K562 (cell line): ENCODE measurements around the gene AP3S2.

Experiments
- CTCF ChIP-seq, 3 experiments: IDR thresholded peaks in 2 of 3; conservative IDR thresholded peaks in 1 of 3; 2 replicates each; pipeline ENCODE4 v1.5.1; 2011 to 2012; ENCODE audit warnings: low read length in 3 of 3, mild to moderate bottlenecking in 3 of 3, control low read depth in 2 of 3, improper control_type of control experiment in 1 of 3, inconsistent platforms in 1 of 3, low read depth in 1 of 3, mixed read lengths in 1 of 3, moderate library complexity in 1 of 3; ENCODE audit not compliant: insufficient read depth in 2 of 3
- FOXK1 ChIP-seq: sonication (generic); formaldehyde crosslinking; IDR thresholded peaks from 2 replicates; pipeline ENCODE4 v1.8.0; 2022; ENCODE audit warnings: missing genetic modification reagents, mild to moderate bottlenecking, borderline replicate concordance
- ILF3 ChIP-seq: fragments of 450-650 bp; IDR thresholded peaks from 2 replicates; pipeline ENCODE4 v1.6.1; 2018; ENCODE audit warnings: antibody characterized with exemption, mild to moderate bottlenecking, moderate library complexity, borderline replicate concordance
- MECOM ChIP-seq: fragments of 250-450 bp; sonication (Bioruptor Pico); IDR thresholded peaks from 2 replicates; pipeline ENCODE4 v1.8.0; 2022; ENCODE audit warnings: inconsistent platforms
- NR2C2 ChIP-seq, 2 experiments: fragments of 200-800 bp in 1 of 2; sonication (Bioruptor generic) in 1 of 2; sonication (generic) in 1 of 2; formaldehyde crosslinking in 1 of 2; IDR thresholded peaks; 2 replicates each; pipeline versions ENCODE4 v1.6.1 to v1.8.0; 2016 to 2022; ENCODE audit warnings: mild to moderate bottlenecking in 1 of 2, missing compliant biosample characterization in 1 of 2, missing genetic modification characterization in 1 of 2, missing genetic modification reagents in 1 of 2
- POLR2A ChIP-seq: fragments of 450-650 bp; conservative IDR thresholded peaks from 2 replicates; pipeline ENCODE4 v1.6.1; 2016
- RERE ChIP-seq: sonication (generic); formaldehyde crosslinking; IDR thresholded peaks from 2 replicates; pipeline ENCODE4 v1.8.0; 2023; ENCODE audit warnings: missing genetic modification reagents, mild to moderate bottlenecking, borderline replicate concordance
- SNRNP70 ChIP-seq: fragments of 200-400 bp; formaldehyde crosslinking; optimal IDR thresholded peaks from 2 replicates; pipeline ENCODE3; 2017; ENCODE audit warnings: low read depth, low read length
- SP2 ChIP-seq: IDR thresholded peaks from 2 replicates; pipeline ENCODE4 v1.6.1; 2011; ENCODE audit warnings: mild to moderate bottlenecking, low read depth, low read length, moderate library complexity; ENCODE audit not compliant: poor library complexity, severe bottlenecking; ENCODE audit errors: extremely low read depth
- USF1 ChIP-seq: sonication (generic); formaldehyde crosslinking; IDR thresholded peaks from 2 replicates; pipeline ENCODE4 v1.9.0; 2022; ENCODE audit warnings: mild to moderate bottlenecking, missing genetic modification reagents

- TF ChIP-seq SP2 (no peak), FOXK1 (CRISPR knock-in tag) (no peak), RERE (CRISPR knock-in tag) (no peak), POLR2A (no peak), SNRNP70 (no peak), USF1 (CRISPR knock-in tag) (no peak), CTCF (IDR thresholded peaks at IDR 0.05 in 2 of 3, conservative IDR thresholded peaks at IDR 0.05 in 1 of 3; ENCODE audit: insufficient read depth in 2 of 3, low read depth in 1 of 3, low read length in 3 of 3) (no peak), NR2C2 (CRISPR knock-in tag; IDR thresholded peaks at IDR 0.05) (no peak), NR2C2 (tag; IDR thresholded peaks at IDR 0.05) (no peak), ILF3 (no peak), MECOM (no peak)
Measured at GRCh38 chr15:89903015-89903857, 9.4 kb upstream of the AP3S2 start.
